Gastroesophageal sphincter (tissue), 4 donors: ENCODE measurements around the gene CD8B2. TPM values are rescaled to one million over a fixed set of nuclear protein-coding genes. Genes with fewer than 3 reads are reported as not detected.
"Not testable (repeated sequence)": the region's sequence is repeated elsewhere in the genome, so short reads cannot be mapped to it uniquely, and the experiment has no call there.

Experiments
- ATAC-seq: fragments of 150-250 bp; one replicate; pipeline ENCODE4 v1.9.1; 2016; ENCODE audit warnings: mild to moderate bottlenecking, moderate library complexity
- H3K27ac ChIP-seq, 4 donors: fragments of 200-600 bp; sonication (generic) in 3 of 4; 1 replicate in 3 of 4; 2 replicates in 1 of 4; pipeline ENCODE4 v1.5.1; 2016 to 2019
- H3K27me3 ChIP-seq: fragments of 200-600 bp; sonication (generic); one replicate; pipeline ENCODE4 v1.5.1; 2019
- H3K36me3 ChIP-seq, 2 donors: fragments of 200-600 bp; sonication (generic); one replicate each; pipeline ENCODE4 v1.5.1; 2019; ENCODE audit warnings: control low read depth in 1 of 2
- H3K4me1 ChIP-seq, 3 donors: fragments of 200-600 bp; sonication (generic); 1 replicate in 2 of 3; 2 replicates in 1 of 3; pipeline ENCODE4 v1.5.1; 2016 to 2019; ENCODE audit warnings: control low read depth in 2 of 3
- H3K4me3 ChIP-seq, 2 donors: fragments of 200-600 bp; sonication (generic); one replicate each; pipeline ENCODE4 v1.5.1; 2019; ENCODE audit warnings: mild to moderate bottlenecking in 1 of 2, moderate library complexity in 1 of 2
- H3K9me3 ChIP-seq, 3 donors: fragments of 200-600 bp; sonication (generic); one replicate each; pipeline ENCODE4 v1.5.1; 2017 to 2019; ENCODE audit warnings: control low read depth in 2 of 3
- EP300 ChIP-seq: sonication (generic); formaldehyde crosslinking; IDR thresholded peaks from one replicate; pipeline ENCODE4 v1.6.1; 2017; ENCODE audit warnings: antibody characterized with exemption, mild to moderate bottlenecking
- POLR2A ChIP-seq, 2 donors: fragments of 450-650 bp; IDR thresholded peaks; one replicate each; pipeline ENCODE4 v1.6.1; 2017; ENCODE audit warnings: antibody characterized with exemption in 2 of 2, mild to moderate bottlenecking in 2 of 2, moderate library complexity in 1 of 2
- POLR2AphosphoS5 ChIP-seq: sonication (generic); formaldehyde crosslinking; IDR thresholded peaks from one replicate; pipeline ENCODE4 v1.6.1; 2017; ENCODE audit warnings: antibody characterized with exemption
- WGBS, 2 donors: methylation state at CpG; one replicate each; pipeline ENCODE4 v1.1.5; 2018; ENCODE audit warnings: low coverage in 1 of 2; 5-methylcytosine and 5-hydroxymethylcytosine counted together
- total RNA-seq, 4 donors: library from RNA; depleted of rRNA; stranded (reverse); fragments of >200 nt; gene quantifications; one replicate each; pipeline ENCODE4 v1.1.0, GENCODE V29; 2016
- TF ChIP-seq, protein P1 (sequence below), 4 experiments: fragments of 200-600 bp in 2 of 4; fragments of 450-650 bp in 2 of 4; sonication (generic) in 1 of 4; IDR thresholded peaks; one replicate each; pipeline ENCODE4 v1.5.1; 2017 to 2019; ENCODE audit warnings: antibody characterized with exemption in 4 of 4, mild to moderate bottlenecking in 2 of 4, moderate library complexity in 2 of 4

CD8B2 gene
- total RNA-seq, 4 donors from 2014 or later: 0.08 to 0.13 TPM; not detected in 2

DNA sequence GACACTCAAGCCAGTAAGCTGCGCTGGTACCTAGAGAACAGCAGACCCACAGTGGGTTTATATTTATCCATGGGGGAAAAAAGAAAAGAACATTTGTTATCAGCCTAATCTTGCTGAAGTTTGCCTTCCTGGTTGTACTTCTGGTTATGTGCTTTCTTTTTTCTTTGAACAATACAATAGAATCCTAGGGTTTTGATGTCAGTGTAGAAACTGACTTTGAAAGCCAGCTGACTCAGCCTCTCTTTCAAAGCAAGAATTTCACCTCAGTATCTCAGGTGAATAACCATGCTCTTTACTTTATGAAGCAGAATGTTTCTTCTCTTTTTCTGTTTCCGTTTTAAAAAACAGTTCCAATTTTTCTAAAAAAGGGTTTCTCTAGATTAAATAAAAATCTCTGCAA, 78.4 kb downstream of the CD8B2 start:
- peaks cover 0 to 55% (median 19%) of the 10 kb centered on the region in 3 donors for H3K4me1 ChIP-seq
- H3K27me3 ChIP-seq: no peaks in the 10 kb centered on the region
- no peak for ATAC-seq
- H3K36me3 ChIP-seq: no peaks in the 10 kb centered on the region
- no peak overlapping the region for H3K4me3 ChIP-seq
- TF ChIP-seq, protein P1, sequence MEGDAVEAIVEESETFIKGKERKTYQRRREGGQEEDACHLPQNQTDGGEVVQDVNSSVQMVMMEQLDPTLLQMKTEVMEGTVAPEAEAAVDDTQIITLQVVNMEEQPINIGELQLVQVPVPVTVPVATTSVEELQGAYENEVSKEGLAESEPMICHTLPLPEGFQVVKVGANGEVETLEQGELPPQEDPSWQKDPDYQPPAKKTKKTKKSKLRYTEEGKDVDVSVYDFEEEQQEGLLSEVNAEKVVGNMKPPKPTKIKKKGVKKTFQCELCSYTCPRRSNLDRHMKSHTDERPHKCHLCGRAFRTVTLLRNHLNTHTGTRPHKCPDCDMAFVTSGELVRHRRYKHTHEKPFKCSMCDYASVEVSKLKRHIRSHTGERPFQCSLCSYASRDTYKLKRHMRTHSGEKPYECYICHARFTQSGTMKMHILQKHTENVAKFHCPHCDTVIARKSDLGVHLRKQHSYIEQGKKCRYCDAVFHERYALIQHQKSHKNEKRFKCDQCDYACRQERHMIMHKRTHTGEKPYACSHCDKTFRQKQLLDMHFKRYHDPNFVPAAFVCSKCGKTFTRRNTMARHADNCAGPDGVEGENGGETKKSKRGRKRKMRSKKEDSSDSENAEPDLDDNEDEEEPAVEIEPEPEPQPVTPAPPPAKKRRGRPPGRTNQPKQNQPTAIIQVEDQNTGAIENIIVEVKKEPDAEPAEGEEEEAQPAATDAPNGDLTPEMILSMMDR (IDR thresholded peaks at IDR 0.05): no peak
- TF ChIP-seq POLR2A (IDR thresholded peaks at IDR 0.05): no peak
- no peak for TF ChIP-seq EP300
- TF ChIP-seq POLR2AphosphoS5: no peak
- H3K9me3 ChIP-seq: no peaks in the 10 kb centered on the region
- 71 to 78% methylated on average over 2 of the region's 2 CpGs for WGBS, 2 donors
- no peak overlapping the region for H3K27ac ChIP-seq

DNA sequence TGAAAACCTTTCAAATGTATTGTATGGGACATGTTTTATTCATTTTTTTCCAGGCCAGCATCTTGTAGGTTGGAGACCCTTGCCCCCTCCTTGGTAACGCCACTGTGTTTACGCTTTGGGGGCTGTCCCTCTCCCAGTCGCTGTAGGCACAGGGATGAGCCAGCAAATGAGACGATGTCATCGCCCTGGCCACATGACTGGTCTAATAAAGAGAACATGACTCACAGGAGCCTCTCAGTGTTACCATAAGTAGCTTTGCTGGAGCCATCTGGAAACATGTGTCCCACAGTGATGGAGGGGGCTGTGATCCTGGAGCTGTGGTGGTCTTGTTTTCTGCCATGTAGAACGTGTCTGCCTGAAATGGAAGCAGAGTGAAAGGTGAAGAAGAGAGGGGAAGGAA, 78.9 kb downstream of the CD8B2 start:
- ATAC-seq: no peak
- WGBS, 2 donors: 40% methylated on average over 5 of the region's 6 CpGs; no CpG with 5 or more reads in 1 of the 2 donors
- no peaks in the 10 kb centered on the region for H3K9me3 ChIP-seq
- H3K36me3 ChIP-seq: no peaks in the 10 kb centered on the region
- H3K27ac ChIP-seq: no peak overlapping the region
- H3K4me1 ChIP-seq: peaks cover 0 to 50% (median 16%) of the 10 kb centered on the region in 3 donors
- H3K4me3 ChIP-seq: no peak overlapping the region
- no peaks in the 10 kb centered on the region for H3K27me3 ChIP-seq
- TF ChIP-seq POLR2A (IDR thresholded peaks at IDR 0.05) (no peak), POLR2AphosphoS5 (no peak), EP300 (no peak)
- TF ChIP-seq, protein P1 (IDR thresholded peaks at IDR 0.05): no peak

DNA sequence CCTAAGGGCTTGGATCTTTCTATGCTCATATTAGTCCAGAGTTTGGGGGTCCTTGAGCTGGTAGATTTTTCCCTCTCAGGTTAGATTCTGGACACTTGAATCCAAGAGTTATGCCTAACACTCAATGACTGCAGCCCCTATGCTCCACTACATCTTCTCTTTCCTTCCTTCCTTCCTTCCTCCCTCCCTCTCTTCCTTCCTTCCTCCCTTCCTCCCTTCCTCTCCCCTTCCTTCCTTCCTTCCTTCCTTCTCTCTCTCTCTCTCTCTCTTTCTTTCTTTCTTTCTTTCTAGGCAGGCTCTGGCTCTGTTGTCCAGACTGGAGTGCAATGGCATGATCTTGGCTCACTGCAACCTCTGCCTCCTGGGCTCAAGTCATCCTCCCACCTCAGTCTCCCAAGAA, 79.3 kb downstream of the CD8B2 start:
- ATAC-seq, H3K9me3 ChIP-seq, H3K27me3 ChIP-seq, H3K4me3 ChIP-seq, H3K27ac ChIP-seq, H3K36me3 ChIP-seq: not testable (repeated sequence)
- H3K4me1 ChIP-seq: peaks cover 0 to 46% (median 16%) of the 10 kb centered on the region in 3 donors

DNA sequence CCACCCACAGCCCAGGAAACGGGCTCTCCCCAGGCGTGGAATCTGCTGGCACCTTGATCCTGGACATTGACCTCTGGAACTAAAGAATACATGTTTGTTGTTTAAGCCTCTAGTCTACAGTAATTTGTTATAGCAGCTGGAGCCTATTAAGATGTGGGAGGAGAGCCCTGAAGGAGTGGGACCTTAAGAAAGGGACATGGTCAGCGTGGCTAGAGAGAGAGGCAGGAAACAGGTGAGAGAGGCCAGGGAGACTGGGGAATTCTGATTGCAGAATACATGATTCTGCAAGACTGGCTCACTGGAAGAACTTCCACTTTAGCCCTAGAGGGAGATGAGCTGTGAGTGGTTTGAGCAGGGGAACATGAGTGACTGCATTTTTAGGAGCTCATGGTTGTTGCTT, 83.2 kb downstream of the CD8B2 start:
- H3K27me3 ChIP-seq: no peaks in the 10 kb centered on the region
- H3K9me3 ChIP-seq: no peaks in the 10 kb centered on the region
- WGBS, 2 donors: 55 to 56% methylated on average over 1 of the region's 3 CpGs
- ATAC-seq: no peak
- TF ChIP-seq, protein P1 (IDR thresholded peaks at IDR 0.05): no peak
- TF ChIP-seq POLR2A (IDR thresholded peaks at IDR 0.05): no peak
- TF ChIP-seq POLR2AphosphoS5: no peak
- TF ChIP-seq EP300: no peak
- no peaks in the 10 kb centered on the region for H3K36me3 ChIP-seq
- H3K27ac ChIP-seq: no peak overlapping the region
- peaks cover 0 to 10% (median 0%) of the 10 kb centered on the region in 3 donors for H3K4me1 ChIP-seq
- H3K4me3 ChIP-seq: no peak overlapping the region

Other genes starting within 250 kb of the CD8B2 start
- gene RGPD3, start 19.0 kb upstream of the CD8B2 start, total RNA-seq: 1 to 10 TPM in 1 of 4 donors, under 1 TPM in 3; 0.40 to 1.1 (median 0.70) TPM